ENCODE data around the gene AP3M1. TPM values are rescaled to one million over a fixed set of nuclear protein-coding genes. Genes with fewer than 3 reads are reported as not detected.

AP3M1 gene
- total RNA-seq, 2 donors from 2014 or later = 47.2 to 53.5 TPM

DNA sequence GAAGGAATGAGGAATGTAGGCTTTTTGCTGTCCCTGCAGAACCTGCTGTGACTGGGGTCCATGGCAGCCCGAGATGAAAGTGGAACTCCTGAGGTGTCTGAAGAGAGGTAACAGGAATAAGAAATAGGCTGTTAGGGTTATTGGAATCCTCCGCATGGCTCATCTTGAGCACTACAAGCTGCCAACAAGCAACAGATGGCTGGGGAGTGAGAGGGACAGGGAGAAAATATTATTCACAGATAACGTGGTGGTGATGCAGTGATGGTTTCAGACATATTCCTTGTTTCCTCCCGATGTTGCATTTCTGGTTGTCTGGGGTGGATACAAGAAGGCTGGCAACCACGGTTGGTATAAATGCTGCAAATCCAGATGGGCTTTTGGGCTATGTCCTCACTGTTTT lies 46.1 kb downstream of the AP3M1 start:
- no peaks in the 10 kb centered on the region for H3K4me1 Mint-ChIP-seq
- H3K27me3 ChIP-seq (ENCODE audit: control insufficient read depth, insufficient read depth, low read length, poor library complexity, severe bottlenecking) = no peaks in the 10 kb centered on the region
- H3K27ac ChIP-seq (ENCODE audit: low read depth, low read length) = no peak overlapping the region
- DNase-seq = no peak
- TF ChIP-seq, protein P1, sequence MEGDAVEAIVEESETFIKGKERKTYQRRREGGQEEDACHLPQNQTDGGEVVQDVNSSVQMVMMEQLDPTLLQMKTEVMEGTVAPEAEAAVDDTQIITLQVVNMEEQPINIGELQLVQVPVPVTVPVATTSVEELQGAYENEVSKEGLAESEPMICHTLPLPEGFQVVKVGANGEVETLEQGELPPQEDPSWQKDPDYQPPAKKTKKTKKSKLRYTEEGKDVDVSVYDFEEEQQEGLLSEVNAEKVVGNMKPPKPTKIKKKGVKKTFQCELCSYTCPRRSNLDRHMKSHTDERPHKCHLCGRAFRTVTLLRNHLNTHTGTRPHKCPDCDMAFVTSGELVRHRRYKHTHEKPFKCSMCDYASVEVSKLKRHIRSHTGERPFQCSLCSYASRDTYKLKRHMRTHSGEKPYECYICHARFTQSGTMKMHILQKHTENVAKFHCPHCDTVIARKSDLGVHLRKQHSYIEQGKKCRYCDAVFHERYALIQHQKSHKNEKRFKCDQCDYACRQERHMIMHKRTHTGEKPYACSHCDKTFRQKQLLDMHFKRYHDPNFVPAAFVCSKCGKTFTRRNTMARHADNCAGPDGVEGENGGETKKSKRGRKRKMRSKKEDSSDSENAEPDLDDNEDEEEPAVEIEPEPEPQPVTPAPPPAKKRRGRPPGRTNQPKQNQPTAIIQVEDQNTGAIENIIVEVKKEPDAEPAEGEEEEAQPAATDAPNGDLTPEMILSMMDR (conservative IDR thresholded peaks at IDR 0.05) = no peak
- H3K9ac ChIP-seq (ENCODE audit: extremely low read depth, low read length, poor library complexity, severe bottlenecking) = no peak overlapping the region
- peaks cover 90% of the 10 kb centered on the region for H3K36me3 ChIP-seq (ENCODE audit: control insufficient read depth, insufficient read depth, low read length)
- H3K27ac Mint-ChIP-seq = peak overlapping the region; percentile 61
- no peak overlapping the region for H3K4me3 ChIP-seq (ENCODE audit: low read length)
- H3K4me3 Mint-ChIP-seq = no peak overlapping the region
- no peaks in the 10 kb centered on the region for H3K27me3 Mint-ChIP-seq (ENCODE audit: insufficient read depth)
- peaks cover 89% of the 10 kb centered on the region for H3K36me3 Mint-ChIP-seq (ENCODE audit: low read depth)
- no peaks in the 10 kb centered on the region for H3K9me3 Mint-ChIP-seq
- H3K4me1 ChIP-seq (ENCODE audit: control insufficient read depth, insufficient read depth, low read length) = no peaks in the 10 kb centered on the region
- H3K9me3 ChIP-seq (ENCODE audit: control insufficient read depth, low read length) = no peaks in the 10 kb centered on the region
- 94 to 95% methylated on average over 4 to 5 of the region's 5 CpGs for WGBS, 2 experiments (ENCODE audit: insufficient coverage in 1 of 2, insufficient read length in 1 of 2)

DNA sequence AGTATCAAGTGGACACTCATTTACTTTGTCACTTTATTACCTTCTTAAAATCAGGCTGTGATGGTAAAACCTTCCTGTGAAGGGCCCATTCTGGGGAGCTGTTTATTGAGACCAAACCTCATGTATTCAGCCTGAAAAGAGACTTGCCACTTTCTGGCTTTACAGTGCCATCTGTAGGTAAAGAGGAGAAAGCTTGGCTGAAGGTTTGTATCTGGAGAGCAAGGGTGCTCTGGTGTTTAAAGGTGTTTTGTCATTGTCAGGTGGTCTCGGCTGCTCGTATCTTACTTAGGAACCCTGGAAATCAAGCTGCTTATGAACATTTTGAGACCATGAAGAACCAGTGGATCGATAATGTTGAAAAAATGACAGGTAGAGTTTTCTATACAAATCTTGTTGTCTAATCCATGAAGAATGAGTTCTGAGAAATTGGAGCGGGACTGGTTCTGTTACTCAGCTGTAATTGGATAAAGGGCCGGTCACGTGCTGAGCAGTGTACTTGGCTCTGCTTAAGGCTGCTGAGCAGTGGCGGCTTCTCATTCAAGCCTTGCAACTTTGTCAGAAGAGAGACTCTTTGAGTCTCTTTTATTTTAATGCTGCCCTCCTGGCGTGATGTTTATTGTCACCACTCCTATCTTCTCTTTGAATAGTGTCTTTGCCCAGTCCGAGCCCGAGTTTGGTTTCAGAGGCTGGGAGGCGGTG lies 46.9 kb downstream of the AP3M1 start:
- Histone ChIP-seq H3K9ac (ENCODE audit: extremely low read depth, low read length, poor library complexity, severe bottlenecking) (no peak overlapping the region), H3K27me3 (ENCODE audit: control insufficient read depth, insufficient read depth, low read length, poor library complexity, severe bottlenecking) (no peaks in the 10 kb centered on the region), H3K36me3 (ENCODE audit: control insufficient read depth, insufficient read depth, low read length) (peaks cover 90% of the 10 kb centered on the region), H3K4me3 (ENCODE audit: low read length) (no peak overlapping the region), H3K27ac (ENCODE audit: low read depth, low read length) (no peak overlapping the region), H3K9me3 (ENCODE audit: control insufficient read depth, low read length) (no peaks in the 10 kb centered on the region), H3K4me1 (ENCODE audit: control insufficient read depth, insufficient read depth, low read length) (no peaks in the 10 kb centered on the region)
- TF ChIP-seq, protein P1 (conservative IDR thresholded peaks at IDR 0.05) = peak; percentile 73
- DNase-seq = no peak
- Mint-ChIP-seq H3K4me3 (no peak overlapping the region), H3K27me3 (ENCODE audit: insufficient read depth) (no peaks in the 10 kb centered on the region), H3K4me1 (no peaks in the 10 kb centered on the region), H3K9me3 (no peaks in the 10 kb centered on the region), H3K36me3 (ENCODE audit: low read depth) (peaks cover 89% of the 10 kb centered on the region), H3K27ac (peak overlapping the region; percentile 61)
- WGBS, 2 experiments (ENCODE audit: insufficient coverage in 1 of 2, insufficient read length in 1 of 2) = 93% methylated on average over 10 to 11 of the region's 11 CpGs

DNA sequence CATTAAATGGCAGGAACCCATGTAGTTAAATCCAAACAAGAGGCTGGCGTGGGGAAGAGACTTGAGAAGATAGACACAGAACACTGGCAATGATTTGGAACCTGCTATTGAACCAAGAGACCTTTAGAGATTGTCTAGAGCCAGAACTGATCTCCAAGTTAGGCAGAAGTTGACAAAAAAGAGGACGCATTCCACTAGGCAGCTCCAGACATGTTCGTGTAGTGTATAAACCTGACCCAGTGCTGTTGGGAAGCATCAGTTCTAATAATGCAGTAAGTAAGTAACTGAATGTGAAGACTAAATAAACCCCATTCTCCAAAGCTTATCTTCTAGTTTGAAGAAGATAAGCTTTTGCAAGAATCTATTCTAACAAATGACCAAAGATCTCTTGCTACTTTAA lies 50.8 kb downstream of the AP3M1 start:
- Mint-ChIP-seq H3K36me3 (ENCODE audit: low read depth) (peaks cover 87% of the 10 kb centered on the region), H3K4me3 (no peak overlapping the region), H3K9me3 (no peaks in the 10 kb centered on the region), H3K4me1 (no peaks in the 10 kb centered on the region), H3K27ac (peak overlapping the region; percentile 11), H3K27me3 (ENCODE audit: insufficient read depth) (no peaks in the 10 kb centered on the region)
- no peaks in the 10 kb centered on the region for H3K4me1 ChIP-seq (ENCODE audit: control insufficient read depth, insufficient read depth, low read length)
- H3K9ac ChIP-seq (ENCODE audit: extremely low read depth, low read length, poor library complexity, severe bottlenecking) = no peak overlapping the region
- no peak overlapping the region for H3K4me3 ChIP-seq (ENCODE audit: low read length)
- no peak for DNase-seq
- H3K27me3 ChIP-seq (ENCODE audit: control insufficient read depth, insufficient read depth, low read length, poor library complexity, severe bottlenecking) = no peaks in the 10 kb centered on the region
- H3K27ac ChIP-seq (ENCODE audit: low read depth, low read length) = no peak overlapping the region
- H3K9me3 ChIP-seq (ENCODE audit: control insufficient read depth, low read length) = no peaks in the 10 kb centered on the region
- H3K36me3 ChIP-seq (ENCODE audit: control insufficient read depth, insufficient read depth, low read length) = peaks cover 95% of the 10 kb centered on the region
- TF ChIP-seq, protein P1 (conservative IDR thresholded peaks at IDR 0.05) = no peak
- 94 to 98% methylated on average over 3 of the region's 3 CpGs for WGBS, 2 experiments (ENCODE audit: insufficient coverage in 1 of 2, insufficient read length in 1 of 2)
